NCI-H1092 (cell line): ENCODE data around the gene FAM177A1.
A peak's percentile ranks its signal among the peaks of the same experiment; 100 is the strongest.
"Not testable (repeated sequence)": the region's sequence is repeated elsewhere in the genome, so short reads cannot be mapped to it uniquely, and the experiment has no call there.

Experiments used
- DNase-seq: peaks from one replicate; lab custom pipeline; 2025; lab: John Stamatoyannopoulos, UW

FAM177A1 gene

GRCh38 chr14:35061113-35061791 is 15.2 kb downstream of the FAM177A1 start:
- DNase-seq: not testable (repeated sequence)

GRCh38 chr14:35065731-35066130 is 19.7 kb downstream of the FAM177A1 start:
- DNase-seq: not testable (repeated sequence)

GRCh38 chr14:35068238-35069012 is 22.4 kb downstream of the FAM177A1 start:
- no peak for DNase-seq

- DNase-seq: no peak
Measured at GRCh38 chr14:35072226-35072625, 26.2 kb downstream of the FAM177A1 start.

GRCh38 chr14:35073486-35073885 is 27.4 kb downstream of the FAM177A1 start:
- DNase-seq: no peak

GRCh38 chr14:35078082-35078481 is 32.0 kb downstream of the FAM177A1 start:
- no peak for DNase-seq

GRCh38 chr14:35079742-35080141 is 33.7 kb downstream of the FAM177A1 start:
- DNase-seq: no peak

- no peak for DNase-seq
Measured at GRCh38 chr14:35083530-35084150, 37.6 kb downstream of the FAM177A1 start.

GRCh38 chr14:35085441-35085840 is 39.4 kb downstream of the FAM177A1 start:
- no peak for DNase-seq

- no peak for DNase-seq
Measured at GRCh38 chr14:35088514-35088913, 42.4 kb downstream of the FAM177A1 start.

GRCh38 chr14:35094645-35095044 is 48.6 kb downstream of the FAM177A1 start:
- DNase-seq: not testable (repeated sequence)

GRCh38 chr14:35107866-35108265 is 61.8 kb downstream of the FAM177A1 start:
- DNase-seq: no peak

GRCh38 chr14:35112641-35113040 is 66.6 kb downstream of the FAM177A1 start:
- no peak for DNase-seq

- no peak for DNase-seq
Measured at GRCh38 chr14:35113308-35113950, 67.4 kb downstream of the FAM177A1 start.

GRCh38 chr14:35114036-35114435 is 68.0 kb downstream of the FAM177A1 start:
- DNase-seq: no peak

GRCh38 chr14:35116242-35116641 is 70.2 kb downstream of the FAM177A1 start:
- no peak for DNase-seq

- DNase-seq: no peak
Measured at GRCh38 chr14:35117112-35117511, 71.0 kb downstream of the FAM177A1 start.

GRCh38 chr14:35121026-35121886 is 75.2 kb downstream of the FAM177A1 start:
- DNase-seq: no peak

GRCh38 chr14:35121887-35122695 is 76.0 kb downstream of the FAM177A1 start, which contains the start of the genes PPP2R3C and PRORP:
PPP2R3C (minus strand) TSS chr14:35121990; CDS start chr14:35121959, 31 bp downstream.
PRORP (plus strand) TSS chr14:35122552; CDS start chr14:35123246, 694 bp downstream.
- DNase-seq: peak; percentile 88

GRCh38 chr14:35122696-35123387 is 76.8 kb downstream of the FAM177A1 start:
- DNase-seq: no peak
